ENCODE measurements around the gene IQGAP3. TPM values are rescaled to one million over a fixed set of nuclear protein-coding genes. Genes with fewer than 3 reads are reported as not detected.

Gene IQGAP3
- total RNA-seq, 1 donor from 2014 or later: 1.1 TPM

DNA sequence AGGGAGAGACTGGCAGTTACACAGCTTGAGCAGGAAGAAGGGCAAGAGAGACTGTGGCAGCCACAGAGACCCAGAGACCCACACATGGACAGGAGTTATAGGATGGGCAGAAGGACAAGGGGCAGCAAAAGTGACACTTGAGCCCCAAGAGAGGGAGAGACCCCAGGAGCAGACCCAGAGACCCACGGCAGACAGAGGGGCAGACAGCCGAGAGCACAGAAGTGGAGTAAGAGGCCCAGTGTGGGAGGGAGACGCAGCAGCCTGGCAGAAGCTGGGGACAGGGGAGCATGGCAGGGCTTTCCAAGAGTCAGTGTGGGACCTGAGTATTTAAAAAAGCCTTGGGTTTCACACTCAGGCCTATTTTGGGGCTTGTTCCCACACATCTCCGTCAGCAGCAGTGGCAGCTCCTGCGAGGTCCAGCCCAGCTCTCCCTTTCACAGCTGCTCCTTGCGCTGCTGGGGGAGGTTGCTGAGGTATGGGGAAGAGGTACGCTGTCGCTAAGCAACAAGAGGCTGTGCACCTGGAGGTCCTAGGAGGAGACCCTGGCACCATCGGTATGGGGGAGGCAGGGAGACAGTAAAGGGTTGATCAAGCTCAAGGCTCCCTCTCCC, 62.8 kb downstream of the IQGAP3 start:
- DNase-seq: peak; percentile 65

- no peak for DNase-seq
Measured at GRCh38 chr1:156508955-156509234, 63.5 kb downstream of the IQGAP3 start.

DNA sequence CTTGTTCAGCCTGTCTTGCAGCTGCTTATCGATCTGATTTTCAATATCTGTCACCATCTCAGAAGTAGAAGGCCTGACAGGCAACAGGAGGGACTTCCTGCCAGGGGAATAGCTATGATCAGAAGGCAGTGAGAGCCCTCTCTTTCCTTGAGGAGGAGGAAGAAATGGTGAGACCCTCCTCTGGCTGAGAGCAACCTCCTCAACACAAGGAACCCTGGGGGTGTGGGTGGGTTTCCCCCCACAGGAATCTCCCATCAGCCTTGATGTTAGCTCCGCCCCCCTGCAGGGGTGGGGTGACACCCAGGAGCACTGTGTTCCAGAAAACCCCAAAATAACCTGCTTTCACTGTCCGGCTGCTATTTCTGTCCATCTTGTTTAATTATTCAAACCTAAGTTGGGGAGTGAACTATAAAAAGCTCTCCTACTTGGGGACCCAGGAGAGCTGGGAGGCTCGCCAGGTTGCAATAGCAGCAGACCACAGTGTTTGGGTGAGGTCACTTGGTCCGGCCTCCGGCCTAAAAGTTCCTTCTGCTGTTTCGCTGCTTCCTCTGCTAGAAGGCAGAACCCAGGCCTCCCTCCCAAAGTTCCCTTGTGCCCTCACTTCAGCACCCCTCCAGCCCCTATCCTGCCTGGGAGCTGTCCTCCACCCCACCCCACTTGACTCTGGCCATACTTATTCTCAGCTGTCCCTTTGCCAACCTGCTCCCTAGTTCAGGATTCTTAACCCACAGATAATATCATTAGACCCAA, 64.0 kb downstream of the IQGAP3 start:
- no peak for DNase-seq

- DNase-seq: no peak
Measured at GRCh38 chr1:156506450-156506849, 65.9 kb downstream of the IQGAP3 start.

GRCh38 chr1:156505679-156506298, 66.6 kb downstream of the IQGAP3 start:
- no peak for DNase-seq

- DNase-seq: peak; percentile 96
Measured at GRCh38 chr1:156504821-156505678, 67.3 kb downstream of the IQGAP3 start.

GRCh38 chr1:156504438-156504813, 67.9 kb downstream of the IQGAP3 start:
- DNase-seq: no peak

DNA sequence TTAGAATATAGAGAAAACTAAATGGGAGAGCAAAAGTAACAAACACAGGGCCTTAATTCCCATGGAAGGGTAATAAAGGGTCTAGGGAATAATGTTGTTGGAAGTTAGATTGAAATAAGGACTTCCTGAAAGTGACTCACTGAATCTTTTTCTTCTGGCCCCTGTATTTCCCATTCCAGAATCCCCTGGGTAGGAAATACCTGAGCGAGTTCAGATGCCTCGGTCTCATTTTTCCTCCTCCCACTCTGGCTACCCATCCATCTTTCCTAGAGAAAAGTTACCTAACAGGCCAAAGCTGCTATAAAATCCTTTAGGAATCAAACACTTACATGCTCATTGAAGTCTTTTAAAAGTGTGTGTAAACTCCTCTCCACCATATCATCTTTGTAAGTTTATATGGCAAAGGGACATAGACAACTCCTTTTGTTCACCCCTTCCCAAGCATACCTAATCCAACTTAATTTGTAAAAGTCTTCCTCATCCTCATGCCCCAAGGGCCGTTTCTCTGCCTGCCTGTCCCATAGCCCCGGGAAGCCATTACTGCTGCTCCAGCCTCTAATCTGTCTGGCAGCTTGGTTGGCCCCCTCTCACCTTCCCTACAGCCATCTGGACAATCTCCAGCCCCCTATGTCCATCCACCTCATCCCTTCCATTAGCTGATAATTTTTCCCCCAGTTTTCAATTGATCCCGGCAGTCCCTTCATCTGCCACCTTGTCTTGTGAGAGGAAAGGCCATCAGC, 68.5 kb downstream of the IQGAP3 start:
- no peak for DNase-seq

DNA sequence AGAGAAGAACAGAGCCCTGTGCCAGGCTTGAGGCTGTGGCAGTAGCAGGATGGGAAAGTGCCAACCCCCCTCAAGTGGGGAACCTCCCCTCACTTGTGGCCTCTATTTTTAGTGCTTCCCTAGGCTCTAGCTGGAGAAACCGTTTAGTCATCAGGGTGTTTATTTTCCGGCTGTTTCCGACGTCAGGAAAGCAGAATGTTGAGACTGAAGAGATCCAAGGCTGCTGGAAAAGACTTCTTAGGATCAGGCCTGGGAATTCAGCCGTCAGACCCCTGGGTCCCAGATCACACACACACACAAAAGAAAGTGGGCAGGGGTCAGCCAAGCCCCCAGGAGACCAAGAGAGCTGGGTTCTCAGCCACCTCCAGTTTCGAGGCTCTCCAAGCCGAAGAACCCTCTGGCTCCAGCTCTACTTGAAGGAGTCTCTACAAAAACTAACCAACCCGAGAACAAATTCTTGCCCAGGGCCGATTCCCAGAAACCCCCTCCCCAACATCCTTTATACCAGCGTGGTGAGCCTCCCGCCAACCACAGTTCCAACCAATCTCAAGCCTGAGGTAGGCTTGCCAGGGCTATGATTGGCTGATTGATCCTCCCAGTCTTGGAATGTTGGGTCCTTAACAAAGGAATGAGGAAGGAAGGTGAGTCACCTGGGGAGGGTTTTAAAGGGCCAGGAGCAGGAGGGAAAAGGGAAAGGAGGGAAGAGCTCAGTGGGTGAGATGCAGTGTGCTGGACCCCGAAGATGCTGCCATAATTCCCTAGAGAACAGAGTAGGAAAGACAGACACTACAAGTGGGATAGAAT, 69.3 kb downstream of the IQGAP3 start:
- peak; percentile 70 for DNase-seq

DNA sequence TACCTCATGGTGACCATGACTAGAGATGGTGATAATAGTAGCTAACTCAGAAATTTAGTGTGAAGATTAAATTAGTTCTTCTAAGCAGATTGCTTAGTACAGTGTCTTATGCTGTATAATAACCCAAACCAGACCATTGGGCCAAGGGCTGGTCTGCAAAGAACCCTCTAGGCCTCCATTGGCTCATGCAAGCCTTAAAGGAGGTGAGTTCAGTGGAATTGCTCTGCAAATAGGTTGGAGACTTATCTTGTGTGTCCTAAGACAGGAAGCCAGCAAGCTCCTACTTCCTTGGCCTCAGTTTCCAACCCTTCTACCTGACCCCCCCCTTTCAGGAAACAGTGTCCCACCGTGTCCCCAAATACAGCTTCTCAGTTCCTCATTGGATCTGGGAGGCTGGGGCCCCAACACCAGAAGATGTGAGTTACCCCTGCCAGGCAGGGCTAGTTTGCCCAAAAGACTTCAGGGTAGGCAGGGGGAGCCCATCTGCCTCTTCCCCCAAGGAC, 69.9 kb downstream of the IQGAP3 start:
- no peak for DNase-seq

DNA sequence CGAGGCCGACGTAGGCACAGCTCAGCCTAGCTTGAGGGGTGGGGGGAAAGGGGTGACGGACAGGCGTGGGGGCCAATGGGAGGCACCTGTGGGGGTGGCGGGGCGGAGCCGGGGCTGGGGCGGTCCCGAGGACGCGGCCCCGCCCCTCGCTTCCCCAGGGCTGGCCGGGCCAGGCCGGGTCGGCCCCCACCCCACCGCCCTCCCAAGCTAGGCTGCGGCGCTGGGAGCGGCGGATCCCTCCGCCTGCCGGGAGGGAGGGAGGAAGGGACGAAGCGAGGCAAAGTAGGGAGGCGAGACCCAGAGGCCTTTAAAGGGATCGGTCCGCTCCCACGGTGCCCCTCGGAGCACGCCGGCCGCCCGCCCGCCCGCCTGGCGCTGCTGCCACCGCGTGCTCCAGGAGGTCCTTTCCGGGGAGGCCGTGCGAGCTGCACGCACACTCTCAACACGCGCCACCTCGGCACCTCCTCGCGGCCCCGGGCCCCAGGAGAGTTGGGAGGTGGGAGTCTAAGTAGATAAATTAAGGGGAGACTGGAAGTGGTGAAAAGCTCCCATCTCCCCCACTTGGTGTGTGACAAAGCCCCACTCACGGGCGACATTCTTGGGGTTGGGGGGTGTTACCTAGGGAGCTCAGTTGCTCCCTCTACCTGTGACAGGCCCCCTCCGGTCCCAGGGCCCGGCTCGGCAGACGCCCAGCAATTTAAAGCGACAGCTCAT, 71.4 kb downstream of the IQGAP3 start:
- peak; percentile 96 for DNase-seq

DNA sequence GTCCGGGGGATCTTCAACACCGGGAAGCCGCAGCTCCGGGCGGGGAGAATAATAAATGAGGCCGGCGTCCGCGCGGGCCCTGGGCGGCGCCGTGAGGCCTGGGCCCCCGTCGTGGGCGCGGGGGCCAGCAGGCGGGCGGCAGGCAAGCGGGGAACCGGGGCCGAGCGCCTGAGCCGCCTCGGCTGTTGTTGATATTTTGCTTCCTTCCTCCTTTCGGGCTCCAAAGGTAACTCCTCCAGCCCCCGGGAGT, 71.9 kb downstream of the IQGAP3 start, which contains the start of gene MEF2D:
MEF2D (minus strand) TSS at position 233 of the 250 bp plus-strand sequence. CDS start 17,483 bp downstream, outside the sequence.
- DNase-seq: no peak

DNA sequence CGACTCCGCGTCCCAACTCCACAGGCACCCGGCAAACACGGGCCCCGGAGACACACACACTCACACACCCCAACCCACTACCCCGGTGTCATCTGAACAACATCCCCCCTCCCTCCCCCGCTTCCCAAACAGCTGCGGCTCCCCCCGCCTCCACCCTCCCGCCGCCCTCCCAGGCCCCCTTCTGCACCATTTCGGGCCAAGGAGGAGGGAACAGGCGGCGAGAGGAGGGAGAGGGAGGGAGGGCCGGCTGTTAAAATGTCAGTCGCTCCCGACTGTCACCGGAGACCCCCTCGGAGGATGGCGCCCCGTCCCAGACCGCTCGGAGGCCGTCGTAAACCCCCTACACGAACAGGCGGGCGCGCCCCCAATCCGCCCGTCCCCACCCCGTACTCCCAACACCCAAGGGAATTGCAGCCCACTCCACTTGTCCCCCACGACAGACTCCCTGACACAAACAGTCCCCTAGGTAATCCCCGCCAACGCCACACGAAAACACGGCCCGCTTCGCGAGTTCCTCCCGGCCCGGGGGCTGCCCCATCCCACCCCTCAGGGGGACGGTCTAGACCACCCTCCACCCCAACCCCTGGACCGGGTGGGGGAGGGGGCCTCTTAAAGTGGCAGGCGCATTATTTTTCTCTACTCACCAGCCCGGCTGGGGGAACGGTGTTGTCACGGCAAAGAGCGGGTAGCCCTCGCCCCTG, 72.4 kb downstream of the IQGAP3 start:
- DNase-seq: peak; percentile 64

GRCh38 chr1:156499194-156499841, 73.0 kb downstream of the IQGAP3 start:
- DNase-seq: no peak

DNA sequence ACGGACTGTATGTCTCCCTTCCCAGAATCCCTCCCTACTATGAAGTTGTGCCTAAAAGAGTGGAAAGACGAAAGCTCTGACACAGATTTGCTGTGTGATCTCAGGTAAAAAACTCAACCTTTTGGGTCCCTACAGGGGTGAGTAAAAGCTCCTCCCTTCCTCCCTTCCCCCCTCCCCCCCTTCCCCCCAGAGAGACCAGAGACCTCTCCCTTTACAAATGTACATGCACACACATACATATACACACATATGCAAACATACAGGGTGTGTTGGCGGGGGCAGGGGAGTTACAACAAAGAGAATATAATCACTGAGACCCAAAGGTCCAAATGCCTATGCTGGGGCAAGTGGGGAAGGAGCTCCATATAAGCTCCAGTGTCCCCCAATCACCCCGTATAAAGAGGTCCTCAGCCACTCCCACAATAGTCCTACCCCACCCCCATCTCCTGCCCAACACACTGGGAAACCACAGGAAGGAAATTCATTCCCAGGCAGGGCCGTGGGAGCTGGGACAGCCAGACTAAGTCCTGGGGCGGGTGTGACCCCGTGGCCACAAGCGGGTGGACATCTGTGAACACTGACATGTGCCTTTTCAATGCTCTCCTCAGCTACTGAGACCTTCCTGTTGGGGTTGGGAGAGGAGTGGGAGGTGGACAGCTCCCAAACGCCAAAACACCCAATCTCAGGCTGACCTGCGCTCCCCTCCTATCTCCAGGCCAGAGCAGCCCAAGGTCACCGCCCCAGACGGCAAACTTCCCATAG, 73.8 kb downstream of the IQGAP3 start:
- no peak for DNase-seq

DNA sequence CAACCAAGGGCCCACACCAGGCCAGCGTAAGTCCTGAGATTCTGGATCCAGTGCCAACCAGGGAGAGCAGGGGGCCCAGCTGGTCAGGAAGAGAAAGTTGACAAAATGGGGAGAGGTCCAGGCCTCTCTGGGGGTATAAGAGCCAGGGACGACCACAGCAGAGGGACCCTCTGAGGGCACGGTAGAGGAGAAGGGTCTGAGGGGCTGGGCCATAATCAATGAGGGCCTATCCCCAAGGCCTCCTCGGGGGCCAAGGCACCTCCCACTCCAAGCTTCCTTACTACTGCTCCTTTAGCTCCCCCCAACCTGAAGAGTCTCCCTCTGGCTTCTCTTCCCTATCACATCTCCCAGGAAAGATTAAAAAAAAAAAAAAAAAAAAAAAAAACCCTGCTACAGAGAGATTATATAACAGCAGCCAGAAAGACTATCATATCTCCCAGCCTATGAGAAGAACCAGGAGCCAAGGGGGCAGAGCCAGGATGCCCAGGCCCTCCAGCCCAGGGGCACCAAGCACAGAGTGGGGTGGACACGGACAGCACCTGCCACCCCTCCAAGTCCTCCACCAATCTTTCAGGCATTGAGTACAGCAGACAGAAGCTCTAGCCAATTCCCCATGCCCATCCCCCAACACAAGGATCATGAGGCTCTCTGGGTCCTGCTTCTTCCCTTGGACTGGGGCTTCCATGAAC, 74.5 kb downstream of the IQGAP3 start:
- DNase-seq: no peak

- DNase-seq: no peak
Measured at GRCh38 chr1:156497078-156497742, 75.2 kb downstream of the IQGAP3 start.
